NCI-H2196 (cell line): ENCODE measurements around the gene PTRH2.

ENCODE experiments used
- DNase-seq: peaks from one replicate; lab custom pipeline; 2025; ENCODE audit not compliant: unreplicated experiment; lab: John Stamatoyannopoulos, UW

Gene PTRH2

DNA sequence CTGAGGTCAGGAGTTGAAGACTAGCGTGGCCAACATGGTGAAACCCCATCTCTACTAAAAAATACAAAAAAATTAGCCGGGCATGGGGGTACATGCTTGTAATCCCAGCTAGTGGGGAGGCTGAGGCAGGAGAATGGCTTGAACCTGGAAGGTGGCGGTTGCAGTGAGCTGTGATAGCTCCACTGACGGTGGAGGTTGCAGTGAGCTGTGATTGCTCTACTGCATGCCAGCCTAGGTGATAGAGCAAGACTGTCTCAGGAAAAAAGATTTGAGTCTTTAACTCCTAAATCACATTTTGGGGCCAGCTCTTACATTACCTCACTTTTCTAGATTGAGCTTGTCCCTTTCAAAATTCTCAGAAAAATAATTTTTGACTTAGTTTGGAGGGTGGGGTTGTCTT, 15.4 kb upstream of the PTRH2 start:
- DNase-seq = no peak

DNA sequence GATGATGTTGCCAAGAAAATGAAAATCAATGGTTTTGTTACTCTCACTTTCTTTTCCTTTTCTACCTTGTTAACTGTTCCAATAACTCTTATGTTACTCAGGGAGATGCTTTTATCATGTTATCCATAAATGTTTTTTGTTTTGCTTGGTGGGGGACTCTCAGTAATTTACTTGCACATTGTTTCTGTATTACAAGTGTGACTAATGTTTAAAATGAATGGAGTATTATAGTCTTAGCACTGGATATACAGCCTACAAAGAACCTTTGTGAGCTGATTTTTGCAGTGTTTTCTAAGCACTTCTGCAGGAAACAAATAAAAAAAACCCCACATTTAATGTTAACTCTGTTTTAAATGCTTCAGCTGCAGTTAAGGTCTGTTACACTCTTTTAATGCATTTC, 12.3 kb upstream of the PTRH2 start:
- DNase-seq = no peak

DNA sequence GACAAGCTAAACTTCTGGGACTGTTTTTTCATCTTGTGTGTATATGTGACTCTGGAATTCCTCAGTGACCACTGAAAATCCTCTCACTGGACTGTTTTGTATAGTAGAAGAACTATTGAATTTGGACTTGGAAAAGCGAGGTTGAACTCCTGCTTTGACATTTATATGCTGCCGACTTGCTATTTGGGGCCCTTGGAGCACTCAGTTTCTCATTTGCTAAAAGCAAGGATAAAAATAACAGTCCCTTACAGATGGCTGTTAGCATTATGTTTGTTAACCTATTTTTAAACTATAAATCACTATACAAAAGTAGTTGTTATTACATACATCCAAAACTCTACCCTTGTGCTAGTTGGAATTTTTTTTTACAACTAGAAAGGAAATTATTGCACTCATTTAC, 9.2 kb upstream of the PTRH2 start:
- DNase-seq = no peak

DNA sequence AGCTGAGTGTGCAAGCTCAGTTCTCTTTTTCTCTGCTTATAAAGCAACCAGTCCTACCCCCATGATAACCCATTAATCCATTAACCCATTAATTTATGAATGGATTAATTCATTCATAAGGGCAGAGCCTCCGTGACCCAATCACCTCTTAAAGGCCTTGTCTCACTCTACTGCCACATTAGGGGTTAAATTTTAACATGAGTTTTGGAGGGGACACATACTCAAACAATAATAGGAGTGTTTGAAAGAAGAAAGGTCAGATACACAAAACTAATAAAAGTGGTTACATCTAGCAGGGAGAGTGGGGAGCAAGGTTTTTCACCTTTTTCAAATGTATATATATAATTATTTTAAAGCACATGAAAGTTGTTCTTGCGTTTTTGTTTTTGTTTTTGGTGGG, 7.0 kb upstream of the PTRH2 start:
- DNase-seq = no peak

DNA sequence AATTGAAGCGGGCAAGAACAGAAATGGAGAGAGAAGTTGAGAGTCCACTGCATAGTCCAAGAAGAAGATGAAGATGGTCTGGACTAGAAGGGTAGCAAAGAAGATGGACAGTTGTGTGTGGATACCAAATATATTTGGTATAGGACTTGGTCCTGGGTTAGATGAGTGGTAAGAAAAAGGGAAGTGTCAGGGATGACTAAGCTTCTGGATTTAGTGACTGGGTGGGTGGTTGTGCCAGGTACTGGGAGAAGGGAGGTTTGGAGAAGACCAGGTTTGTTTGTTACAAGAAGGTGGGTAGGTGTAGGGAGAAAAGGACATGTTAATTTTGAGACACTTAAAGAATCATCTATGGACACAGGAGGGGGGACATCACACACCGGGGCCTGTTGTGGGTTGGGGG, 5.6 kb upstream of the PTRH2 start:
- no peak for DNase-seq

DNA sequence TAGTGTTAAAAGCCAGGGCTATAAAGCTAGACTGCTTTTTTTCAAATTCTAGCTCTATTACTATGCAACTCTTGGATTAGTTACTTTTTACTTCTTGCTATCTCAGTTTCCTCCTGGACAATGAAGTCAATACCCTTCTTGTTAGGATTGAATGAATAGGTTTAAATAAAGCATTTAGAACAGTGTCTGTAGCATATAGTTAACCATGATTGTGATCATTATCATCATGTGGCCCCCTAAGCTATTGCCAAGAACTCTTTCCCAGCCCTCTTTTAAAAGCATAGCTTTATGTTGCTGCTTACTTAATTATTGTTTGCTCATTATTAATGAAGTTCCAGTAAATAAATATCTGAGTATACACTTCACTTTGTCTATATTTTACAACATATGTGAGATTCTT, 4.7 kb upstream of the PTRH2 start:
- DNase-seq = no peak

DNA sequence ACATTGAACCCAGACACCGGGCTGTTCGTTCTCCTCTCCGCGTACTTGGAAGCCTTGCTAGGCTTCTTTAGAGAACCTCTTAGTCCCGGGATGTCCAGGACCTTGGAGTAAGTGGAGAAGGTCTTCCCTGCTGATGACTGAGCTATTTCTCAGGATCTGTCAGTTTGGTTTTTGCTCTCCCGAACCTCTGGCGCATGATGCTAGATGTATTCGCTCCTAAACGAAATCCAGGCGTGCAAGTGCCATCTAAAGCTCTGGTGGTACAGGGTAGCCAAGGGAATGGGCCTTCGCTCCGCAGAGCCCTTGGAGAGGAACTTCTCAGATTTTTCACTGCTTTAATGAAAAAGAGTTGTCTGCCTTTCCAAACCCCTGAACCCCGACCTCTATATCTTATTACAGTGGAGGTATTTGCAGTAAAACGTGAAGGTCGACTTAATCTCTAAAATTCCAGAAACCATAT, 771 bp upstream of the PTRH2 start:
- DNase-seq = no peak

DNA sequence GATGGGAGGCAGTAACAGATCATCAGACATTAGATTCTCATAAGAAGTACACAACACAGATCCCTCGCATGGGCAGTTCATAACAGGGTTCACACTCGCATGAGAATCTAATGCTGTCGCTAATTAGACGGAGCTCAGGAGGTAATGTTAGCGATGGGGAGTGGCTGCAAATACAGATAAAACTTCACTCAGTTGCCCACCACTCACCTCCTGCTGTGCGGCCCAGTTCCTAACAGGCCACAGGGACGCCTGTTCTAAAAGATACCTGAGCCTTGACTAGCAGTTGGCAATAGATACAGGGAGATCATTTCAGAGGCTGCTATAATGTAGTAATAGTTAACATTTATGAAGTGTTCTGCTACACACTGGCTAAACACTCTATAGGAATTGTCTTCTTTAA, 4.9 kb downstream of the PTRH2 start:
- no peak for DNase-seq

DNA sequence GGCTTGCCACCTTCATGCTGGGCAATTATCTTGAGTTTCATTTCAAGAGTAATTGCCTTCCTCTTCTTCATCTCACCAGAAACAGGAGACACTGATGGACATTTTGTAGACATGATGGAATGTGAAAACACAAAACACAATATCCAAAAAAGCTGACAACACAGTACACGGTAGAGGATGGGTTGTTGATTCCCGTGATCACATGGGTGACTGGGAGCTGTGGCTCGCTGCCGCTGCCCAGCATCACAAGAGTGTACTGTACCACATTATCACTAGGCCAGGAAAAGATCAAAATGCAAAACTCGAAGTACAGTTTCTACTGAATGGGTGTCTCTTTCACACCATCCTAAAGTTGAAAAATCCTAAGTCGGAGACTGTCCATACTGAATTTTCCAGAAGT, 7.4 kb downstream of the PTRH2 start:
- DNase-seq = no peak

DNA sequence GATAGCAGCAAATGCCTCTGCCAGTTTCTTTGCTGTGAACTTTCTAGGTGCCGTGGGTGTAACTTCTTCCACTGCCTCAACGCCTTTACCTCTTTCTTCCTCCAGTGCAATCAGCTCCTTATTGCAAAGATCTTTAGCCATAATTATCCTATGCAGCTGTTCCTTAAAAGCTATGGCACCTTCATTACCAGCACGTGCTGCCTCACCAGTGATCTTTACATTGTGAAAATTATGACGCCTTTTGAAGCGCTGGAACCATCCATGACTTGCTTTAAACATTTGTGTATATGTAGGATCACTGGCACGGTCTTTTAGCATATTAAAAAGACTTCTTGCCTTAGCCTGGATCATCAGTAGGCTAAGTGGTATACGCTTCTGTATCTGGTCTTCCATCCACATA, 8.0 kb downstream of the PTRH2 start:
- DNase-seq = no peak

DNA sequence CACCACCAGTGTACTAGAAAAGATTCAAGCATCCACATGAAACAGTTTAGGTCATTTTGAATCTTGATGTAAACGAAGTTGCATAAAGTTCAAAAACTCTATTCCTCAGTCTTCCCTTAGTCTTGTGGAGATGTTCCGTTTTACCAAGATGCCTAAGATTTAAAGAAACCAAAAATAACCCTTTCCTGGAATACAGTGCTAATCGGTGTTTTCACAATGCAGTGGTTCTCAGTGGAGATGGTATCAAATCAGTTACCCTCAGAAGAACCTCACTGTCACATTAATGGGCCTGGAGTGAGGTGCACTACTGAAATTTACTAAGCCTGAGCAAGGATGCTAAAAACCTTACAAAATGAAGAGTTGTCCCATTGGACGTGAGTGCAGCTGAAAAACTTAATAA, 9.1 kb downstream of the PTRH2 start:
- DNase-seq = no peak

DNA sequence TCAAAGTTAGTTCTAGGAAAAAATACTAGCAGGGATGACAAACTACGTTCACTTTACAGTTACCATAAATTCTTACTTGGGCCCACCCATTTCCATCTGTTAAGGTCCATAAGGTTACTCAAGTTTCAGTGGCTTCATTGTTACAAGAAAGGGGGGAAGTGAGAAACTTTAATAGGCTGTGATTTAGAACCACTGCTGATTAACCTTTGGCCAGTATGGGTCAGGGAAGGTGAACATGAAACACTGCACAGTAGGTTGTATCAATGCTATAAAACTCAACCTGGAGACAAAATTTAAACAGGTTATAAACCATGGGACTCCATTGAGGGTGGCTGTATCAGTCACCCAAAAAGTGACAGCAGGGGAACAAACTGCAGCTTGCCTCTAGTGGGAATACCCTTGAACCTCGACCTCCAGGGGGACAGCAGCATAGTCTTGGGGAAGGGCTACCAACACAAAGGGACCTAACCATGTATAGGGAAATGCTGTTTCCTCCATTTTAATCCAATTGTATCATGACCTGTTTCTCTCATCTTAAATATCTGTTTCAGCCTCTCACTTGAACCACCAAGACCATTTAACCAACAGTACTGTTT, 10.4 kb downstream of the PTRH2 start:
- DNase-seq = no peak

DNA sequence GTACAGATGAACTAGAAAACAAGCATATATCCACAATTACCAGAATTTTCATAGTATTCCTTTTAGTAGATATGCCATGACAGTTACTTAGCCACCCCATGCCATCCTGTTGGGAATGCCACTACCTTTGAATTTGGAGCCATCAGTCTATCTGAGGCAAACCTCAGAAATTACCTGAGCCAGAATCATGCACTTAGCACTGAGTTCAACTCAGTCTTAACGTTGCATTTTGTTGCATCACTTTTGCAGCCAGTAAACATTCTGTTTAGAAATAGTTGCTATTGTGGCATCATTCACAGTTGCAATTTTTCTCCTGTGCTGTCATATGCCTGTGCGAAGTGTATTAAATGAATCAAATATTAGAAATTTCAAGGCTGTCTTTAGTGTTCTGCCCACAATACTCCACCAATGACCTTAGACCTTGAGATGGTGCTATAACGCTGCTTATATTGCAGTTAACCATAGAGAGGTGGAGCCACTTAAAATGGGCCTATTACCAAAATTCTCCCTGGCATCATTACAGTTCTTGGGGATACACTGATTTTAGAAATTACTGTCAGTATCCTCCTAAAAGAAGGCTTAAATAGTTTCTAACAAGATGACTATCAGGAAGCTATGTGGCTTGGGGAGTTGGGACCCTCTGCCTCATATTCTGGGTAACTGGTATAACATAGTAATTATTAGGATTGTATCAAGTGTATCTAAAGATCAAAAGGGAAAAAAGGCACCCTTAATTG, 11.1 kb downstream of the PTRH2 start:
- no peak for DNase-seq

DNA sequence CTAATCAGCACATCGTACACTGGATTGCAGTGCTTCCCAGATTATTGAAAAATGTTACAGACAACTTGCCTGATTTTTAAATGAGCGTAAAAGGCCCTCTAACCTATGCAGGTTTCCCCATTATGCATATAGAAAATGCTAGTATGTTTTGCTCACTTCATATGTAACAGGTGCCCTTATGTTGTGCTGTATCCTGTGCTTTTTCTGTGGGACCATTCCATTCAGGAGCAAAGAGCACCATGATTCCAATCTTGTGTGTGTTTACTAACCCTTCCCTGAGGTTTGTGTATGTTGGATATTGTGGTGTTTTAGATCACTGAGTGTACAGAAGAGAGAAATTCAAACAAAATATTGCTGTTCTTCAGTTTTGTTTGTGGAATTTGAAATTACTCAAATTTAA, 12.9 kb downstream of the PTRH2 start:
- DNase-seq = no peak

DNA sequence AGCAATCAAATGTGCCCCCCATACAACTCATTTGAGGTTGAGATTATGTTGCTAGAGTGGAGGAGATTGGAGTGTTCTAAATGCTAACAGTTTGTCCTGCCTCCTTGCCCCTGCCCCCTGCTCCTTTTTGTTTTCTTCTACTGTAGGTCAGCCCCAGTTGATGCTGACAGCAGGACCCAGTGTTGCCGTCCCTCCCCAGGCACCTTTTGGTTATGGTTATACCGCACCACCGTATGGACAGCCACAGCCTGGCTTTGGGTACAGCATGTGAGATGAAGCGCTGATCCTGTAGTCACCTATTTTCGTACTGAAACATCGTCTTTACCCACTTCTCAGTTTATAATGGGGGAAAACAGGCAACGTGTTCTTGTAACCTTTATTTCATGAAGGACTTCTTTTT, 13.6 kb downstream of the PTRH2 start:
- no peak for DNase-seq

DNA sequence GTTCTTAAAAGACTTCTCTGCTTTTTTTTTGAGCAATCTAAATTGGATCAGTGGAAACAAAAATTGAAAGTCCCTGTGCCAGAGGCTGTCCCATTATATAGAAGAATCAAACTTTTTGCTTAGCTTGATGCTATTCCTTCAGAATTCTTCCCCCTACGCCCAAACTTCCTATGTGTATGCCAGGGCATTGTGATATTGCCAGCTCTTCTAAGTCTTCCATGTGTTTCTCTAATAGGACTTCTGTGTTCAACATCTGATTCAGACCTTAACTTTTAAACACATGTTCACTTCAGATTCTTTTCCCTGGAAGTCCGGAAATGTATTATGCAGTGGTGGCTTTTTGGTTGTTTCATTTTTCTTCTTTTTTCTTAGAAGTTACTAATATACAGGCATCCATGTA, 18.7 kb downstream of the PTRH2 start:
- no peak for DNase-seq

DNA sequence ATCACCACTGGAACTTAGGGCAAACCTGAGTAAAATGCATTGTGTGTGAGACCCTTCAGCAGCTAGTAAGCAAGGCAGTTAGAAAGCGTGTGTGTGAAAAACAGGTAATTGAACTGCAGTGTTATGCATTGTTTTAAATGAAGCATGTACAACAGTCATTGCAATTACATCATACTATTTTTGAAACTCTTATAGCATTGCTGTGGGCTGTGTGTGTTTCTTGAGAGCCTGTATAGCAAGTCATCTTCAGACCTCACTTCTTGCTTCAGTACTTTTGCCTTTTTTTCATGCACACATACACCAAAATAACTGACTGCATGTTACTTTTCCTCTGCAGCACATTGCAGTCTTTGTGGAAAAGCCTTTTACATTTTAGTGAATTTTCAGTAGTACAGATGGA, 19.2 kb downstream of the PTRH2 start:
- DNase-seq = no peak

DNA sequence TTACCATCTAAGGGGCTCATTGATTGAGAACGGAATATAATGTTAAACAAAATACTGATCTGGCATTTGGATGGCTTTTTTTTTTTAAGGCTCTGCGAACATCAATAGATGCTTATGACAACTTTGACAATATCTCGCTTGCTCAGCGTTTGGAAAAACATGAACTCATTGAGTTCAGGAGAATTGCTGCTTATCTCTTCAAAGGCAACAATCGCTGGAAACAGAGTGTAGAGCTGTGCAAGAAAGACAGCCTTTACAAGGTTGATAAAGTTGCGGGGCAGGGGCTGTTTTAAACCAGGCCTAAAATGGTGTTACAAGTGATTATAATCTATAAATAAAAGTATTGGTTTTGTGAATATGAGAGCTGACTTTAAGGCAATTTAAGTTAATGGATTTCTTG, 22.3 kb downstream of the PTRH2 start:
- DNase-seq = no peak

DNA sequence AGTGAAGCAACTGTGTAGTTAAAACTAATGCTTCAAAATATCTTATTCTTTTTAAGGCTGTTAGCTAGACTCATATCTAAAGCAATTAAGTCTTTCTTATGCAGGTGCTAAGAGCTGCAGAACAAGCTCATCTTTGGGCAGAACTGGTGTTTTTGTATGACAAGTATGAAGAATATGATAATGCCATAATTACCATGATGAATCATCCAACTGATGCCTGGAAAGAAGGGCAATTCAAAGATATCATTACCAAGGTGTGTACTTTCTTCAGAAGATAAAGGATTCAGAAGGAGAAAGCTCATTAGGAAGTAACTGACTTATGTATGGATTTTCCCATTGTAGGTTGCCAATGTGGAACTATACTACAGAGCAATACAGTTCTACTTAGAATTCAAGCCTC, 23.9 kb downstream of the PTRH2 start:
- no peak for DNase-seq

DNA sequence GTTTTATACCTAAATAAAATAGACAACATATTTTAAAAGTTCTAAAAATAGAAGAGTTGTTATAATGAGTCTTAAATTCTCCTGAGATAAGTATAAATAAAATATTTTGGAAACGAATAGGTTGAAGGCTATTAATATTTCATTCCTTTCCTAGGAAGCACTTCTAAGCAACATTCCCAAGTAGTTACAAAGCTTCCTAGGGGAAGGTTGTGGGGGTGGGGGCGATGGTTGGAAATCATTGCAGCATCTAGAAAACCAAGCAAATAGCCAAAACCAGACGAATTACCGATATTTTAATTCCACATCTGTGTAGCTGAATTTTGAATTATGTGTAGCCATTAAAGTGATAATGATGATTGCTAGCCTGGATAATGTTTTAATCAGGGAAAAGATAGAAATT, 26.9 kb downstream of the PTRH2 start:
- no peak for DNase-seq

DNA sequence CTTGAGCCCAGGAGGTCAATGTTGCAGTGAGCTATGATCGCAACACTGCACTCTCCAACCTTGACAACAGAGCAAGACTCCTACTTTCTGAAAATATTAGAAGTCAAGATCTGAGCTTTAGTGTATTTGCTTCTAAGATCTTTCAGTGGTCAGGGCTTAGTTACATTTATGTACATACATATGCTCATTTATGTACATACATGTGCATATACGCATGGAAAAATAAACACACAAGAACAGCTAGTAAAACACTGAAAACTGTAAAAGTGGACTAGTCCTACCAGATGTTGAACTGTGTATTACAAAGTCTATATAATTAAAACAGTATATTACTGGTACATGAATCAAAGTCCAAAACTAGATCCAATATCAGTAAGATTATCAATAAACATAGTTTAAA, 28.3 kb downstream of the PTRH2 start:
- no peak for DNase-seq

DNA sequence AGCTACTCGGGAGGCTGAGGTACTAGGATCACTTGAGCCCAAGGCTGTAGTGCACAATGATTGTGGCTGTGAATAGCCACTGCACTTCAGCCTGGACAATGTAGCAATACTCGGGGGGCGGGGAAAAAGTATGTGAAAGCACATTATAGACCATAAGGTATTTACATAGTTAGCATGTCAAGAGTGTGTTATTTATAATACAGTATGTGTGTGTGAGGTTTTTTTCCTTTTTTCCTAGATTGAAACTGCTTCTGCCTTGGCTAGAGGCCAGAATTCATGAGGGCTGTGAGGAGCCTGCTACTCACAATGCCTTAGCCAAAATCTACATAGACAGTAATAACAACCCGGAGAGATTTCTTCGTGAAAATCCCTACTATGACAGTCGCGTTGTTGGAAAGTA, 30.5 kb downstream of the PTRH2 start:
- DNase-seq = no peak

DNA sequence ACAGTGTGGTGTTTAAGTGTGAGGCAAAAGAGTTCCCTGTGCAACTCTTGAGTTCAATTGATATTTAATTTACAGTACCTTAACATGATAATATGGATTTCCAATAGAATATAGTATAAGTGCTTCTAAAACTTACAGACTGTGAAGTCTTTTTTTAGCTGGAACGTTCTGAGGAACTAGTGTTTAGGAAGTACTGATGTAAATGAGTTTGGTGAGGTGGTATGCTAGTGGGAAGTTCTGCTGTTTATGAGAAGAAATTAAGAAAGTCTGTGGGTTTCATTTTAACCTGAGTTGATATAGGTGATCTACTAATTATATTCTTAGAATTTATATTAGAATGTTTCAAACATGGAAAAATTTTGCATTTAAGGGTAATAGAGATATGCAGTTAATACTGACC, 32.0 kb downstream of the PTRH2 start:
- no peak for DNase-seq
